HFFc6 (cell line): Measurements from ENCODE around the gene PEX10. TPM values are rescaled to one million over a fixed set of nuclear protein-coding genes. Genes with fewer than 3 reads are reported as not detected.

Experiments used
- DNase-seq: peaks from one replicate; pipeline ENCODE4 v3.0.0-alpha.2; 2018
- H3K27ac Mint-ChIP-seq: 2 replicates; pipeline ENCODE4 v1.8.0; 2020; ENCODE audit warnings: mild to moderate bottlenecking, mixed read lengths
- H3K27me3 Mint-ChIP-seq: 2 replicates; pipeline ENCODE4 v1.8.0; 2021; ENCODE audit warnings: mild to moderate bottlenecking, moderate library complexity, mixed read lengths; ENCODE audit not compliant: insufficient read depth
- H3K36me3 Mint-ChIP-seq: 2 replicates; pipeline ENCODE4 v1.8.0; 2021; ENCODE audit warnings: low read depth, mixed read lengths
- H3K4me1 Mint-ChIP-seq: 2 replicates; pipeline ENCODE4 v1.8.0; 2020; ENCODE audit warnings: low read depth, mixed read lengths
- H3K4me3 Mint-ChIP-seq: 2 replicates; pipeline ENCODE4 v1.8.0; 2020; ENCODE audit warnings: mild to moderate bottlenecking, moderate library complexity, mixed read lengths
- H3K9me3 Mint-ChIP-seq: 2 replicates; pipeline ENCODE4 v1.8.0; 2020; ENCODE audit warnings: mild to moderate bottlenecking, mixed read lengths
- total RNA-seq, 6 experiments: library from RNA; stranded (reverse); fragmentation: NEBNext Ultra II Directional; extraction: Animal tissue kit (Norgen Biotek cat#: 25700); gene quantifications; 2 replicates in 1 of 6; 3 replicates in 5 of 6; pipeline ENCODE4 v1.2.3, GENCODE V29; 2021
- TF ChIP-seq, protein P1 (sequence below): fragments of 200-600 bp; sonication (generic); IDR thresholded peaks from 2 replicates; pipeline ENCODE4 v1.5.0; 2021; ENCODE audit warnings: antibody characterized with exemption, mild to moderate bottlenecking

PEX10 gene
- total RNA-seq, 6 experiments from 2014 or later = 25.4 to 29.8 (median 26.4) TPM

GRCh38 chr1:2400576-2400909, 11.8 kb downstream of the PEX10 start:
- H3K4me3 Mint-ChIP-seq = no peak overlapping the region

GRCh38 chr1:2399890-2400575, 12.3 kb downstream of the PEX10 start:
- H3K4me3 Mint-ChIP-seq = no peak overlapping the region

More at GRCh38 chr1:2400576-2400909, 11.8 kb downstream of the PEX10 start:
- H3K36me3 Mint-ChIP-seq = peaks cover 38% of the 10 kb centered on the region
- peaks cover 5% of the 10 kb centered on the region for H3K4me1 Mint-ChIP-seq
- TF ChIP-seq, protein P1, sequence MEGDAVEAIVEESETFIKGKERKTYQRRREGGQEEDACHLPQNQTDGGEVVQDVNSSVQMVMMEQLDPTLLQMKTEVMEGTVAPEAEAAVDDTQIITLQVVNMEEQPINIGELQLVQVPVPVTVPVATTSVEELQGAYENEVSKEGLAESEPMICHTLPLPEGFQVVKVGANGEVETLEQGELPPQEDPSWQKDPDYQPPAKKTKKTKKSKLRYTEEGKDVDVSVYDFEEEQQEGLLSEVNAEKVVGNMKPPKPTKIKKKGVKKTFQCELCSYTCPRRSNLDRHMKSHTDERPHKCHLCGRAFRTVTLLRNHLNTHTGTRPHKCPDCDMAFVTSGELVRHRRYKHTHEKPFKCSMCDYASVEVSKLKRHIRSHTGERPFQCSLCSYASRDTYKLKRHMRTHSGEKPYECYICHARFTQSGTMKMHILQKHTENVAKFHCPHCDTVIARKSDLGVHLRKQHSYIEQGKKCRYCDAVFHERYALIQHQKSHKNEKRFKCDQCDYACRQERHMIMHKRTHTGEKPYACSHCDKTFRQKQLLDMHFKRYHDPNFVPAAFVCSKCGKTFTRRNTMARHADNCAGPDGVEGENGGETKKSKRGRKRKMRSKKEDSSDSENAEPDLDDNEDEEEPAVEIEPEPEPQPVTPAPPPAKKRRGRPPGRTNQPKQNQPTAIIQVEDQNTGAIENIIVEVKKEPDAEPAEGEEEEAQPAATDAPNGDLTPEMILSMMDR = no peak
- no peak overlapping the region for H3K27ac Mint-ChIP-seq
- no peaks in the 10 kb centered on the region; the same call in 1 of the 2 replicates for H3K27me3 Mint-ChIP-seq
- no peak for DNase-seq
- H3K9me3 Mint-ChIP-seq = no peaks in the 10 kb centered on the region

GRCh38 chr1:2398871-2399270, 13.5 kb downstream of the PEX10 start:
- TF ChIP-seq, protein P1 = no peak
- Mint-ChIP-seq H3K4me3 (no peak overlapping the region), H3K4me1 (peaks cover 13% of the 10 kb centered on the region), H3K9me3 (no peaks in the 10 kb centered on the region), H3K36me3 (peaks cover 44% of the 10 kb centered on the region), H3K27ac (no peak overlapping the region; the same call in 1 of the 2 replicates), H3K27me3 (no peaks in the 10 kb centered on the region; the same call in 1 of the 2 replicates)
- DNase-seq = no peak

More at GRCh38 chr1:2399890-2400575, 12.3 kb downstream of the PEX10 start:
- H3K4me1 Mint-ChIP-seq = peaks cover 2% of the 10 kb centered on the region; the same call in 1 of the 2 replicates
- DNase-seq = no peak
- TF ChIP-seq, protein P1 = no peak
- H3K27me3 Mint-ChIP-seq = no peaks in the 10 kb centered on the region; the same call in 1 of the 2 replicates
- peaks cover 39% of the 10 kb centered on the region for H3K36me3 Mint-ChIP-seq
- no peak overlapping the region for H3K27ac Mint-ChIP-seq
- no peaks in the 10 kb centered on the region for H3K9me3 Mint-ChIP-seq

DNA sequence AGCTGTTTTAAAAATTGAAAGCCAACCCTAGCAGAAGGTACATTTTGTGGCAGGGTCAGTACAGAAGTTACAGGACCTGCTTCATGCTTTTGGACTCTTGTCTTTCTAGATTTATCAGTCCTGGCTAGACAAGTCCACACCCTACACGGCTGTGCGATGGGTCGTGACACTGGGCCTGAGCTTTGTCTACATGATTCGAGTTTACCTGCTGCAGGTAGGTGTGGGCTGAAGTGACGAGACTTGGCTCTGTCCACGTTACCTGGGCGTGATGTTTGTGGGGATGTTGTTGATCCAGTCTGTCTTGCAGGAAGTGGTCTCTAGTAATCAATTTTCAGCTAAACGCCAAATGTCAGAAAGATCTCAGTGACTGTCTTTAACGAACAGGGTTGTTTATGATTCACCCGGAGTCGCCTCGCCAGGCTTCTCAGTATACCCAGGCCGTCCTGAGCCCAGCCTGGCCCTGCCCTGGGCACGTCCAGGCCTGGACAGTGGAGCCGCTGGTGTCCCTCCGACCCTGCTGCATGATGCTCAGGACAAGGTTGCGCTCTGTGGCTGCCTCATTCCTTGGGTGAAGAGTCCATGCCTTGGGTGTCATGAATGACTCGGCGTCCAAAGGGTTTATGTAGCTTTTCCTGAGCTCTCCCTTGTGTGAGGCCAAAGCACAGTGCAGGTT, 15.2 kb downstream of the PEX10 start:
- TF ChIP-seq, protein P1 = no peak
- no peaks in the 10 kb centered on the region for H3K9me3 Mint-ChIP-seq
- peaks cover 50% of the 10 kb centered on the region for H3K36me3 Mint-ChIP-seq

DNA sequence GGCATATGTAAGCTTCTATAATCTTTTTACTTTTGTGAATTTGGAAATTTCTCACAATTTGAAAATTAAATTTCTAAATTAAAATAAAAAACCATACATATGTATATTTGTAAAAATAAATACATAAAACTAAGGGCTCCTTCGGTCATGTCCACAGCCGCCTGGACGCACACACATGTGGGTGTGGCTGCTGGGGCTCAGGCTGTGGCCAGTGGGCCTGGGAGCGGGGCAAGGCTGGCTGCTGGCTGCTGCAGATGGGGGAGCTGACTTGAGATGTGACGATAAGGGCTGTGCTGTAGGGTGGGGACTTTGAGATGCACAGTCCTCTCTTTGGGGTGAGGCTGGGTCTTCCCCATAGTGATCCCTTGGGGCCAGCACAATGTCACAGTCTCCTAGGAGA, 15.9 kb downstream of the PEX10 start:
- H3K27ac Mint-ChIP-seq = peak overlapping the region; percentile 29; the same call in 1 of the 2 replicates
- no peak for DNase-seq
- H3K27me3 Mint-ChIP-seq = peaks cover 5% of the 10 kb centered on the region
- H3K36me3 Mint-ChIP-seq = peaks cover 50% of the 10 kb centered on the region
- H3K4me1 Mint-ChIP-seq = peaks cover 29% of the 10 kb centered on the region
- no peaks in the 10 kb centered on the region for H3K9me3 Mint-ChIP-seq
- TF ChIP-seq, protein P1 = no peak
- H3K4me3 Mint-ChIP-seq = no peak overlapping the region

More for the DNA sequence above, 15.2 kb downstream of the PEX10 start:
- no peak overlapping the region for H3K27ac Mint-ChIP-seq
- H3K4me1 Mint-ChIP-seq = peaks cover 29% of the 10 kb centered on the region
- H3K4me3 Mint-ChIP-seq = no peak overlapping the region
- H3K27me3 Mint-ChIP-seq = peaks cover 5% of the 10 kb centered on the region
- no peak for DNase-seq
